GM10266 (cell line): ENCODE measurements around the gene SPTBN1.
"Not testable (repeated sequence)": the region's sequence is repeated elsewhere in the genome, so short reads cannot be mapped to it uniquely, and the experiment has no call there.

Experiments used
- DNase-seq: peaks from one replicate; pipeline ENCODE4 v3.0.0; 2012; ENCODE audit errors: extremely low spot score
- CTCF ChIP-seq: IDR thresholded peaks from 2 replicates; pipeline ENCODE4 v1.5.1; 2012; ENCODE audit warnings: mild to moderate bottlenecking, low read depth; ENCODE audit not compliant: control insufficient read depth, insufficient read depth; ENCODE audit errors: missing control alignments

SPTBN1 gene

GRCh38 chr2:54477896-54478295 lies 21.8 kb downstream of the SPTBN1 start:
- no peak for DNase-seq
- TF ChIP-seq CTCF: no peak

DNA sequence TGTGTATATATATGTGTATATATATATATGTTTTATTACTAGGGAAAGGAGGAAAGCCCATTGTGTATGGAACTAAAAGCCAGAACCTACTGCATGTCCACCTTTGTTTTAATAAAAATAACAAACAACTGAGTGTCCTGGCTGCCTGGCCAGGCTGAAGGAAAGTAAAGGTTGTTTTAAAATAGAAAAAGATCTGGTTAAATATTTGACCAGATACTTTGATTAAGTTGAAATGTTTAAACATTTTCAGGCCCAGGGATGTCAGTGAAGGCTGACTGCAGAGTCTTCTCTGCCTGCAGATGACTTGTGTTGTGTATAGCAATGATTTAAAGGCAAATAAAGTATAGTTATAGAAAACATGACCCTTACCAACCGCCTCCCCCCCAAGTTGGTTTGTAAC lies 22.8 kb downstream of the SPTBN1 start:
- no peak for DNase-seq
- no peak for TF ChIP-seq CTCF

DNA sequence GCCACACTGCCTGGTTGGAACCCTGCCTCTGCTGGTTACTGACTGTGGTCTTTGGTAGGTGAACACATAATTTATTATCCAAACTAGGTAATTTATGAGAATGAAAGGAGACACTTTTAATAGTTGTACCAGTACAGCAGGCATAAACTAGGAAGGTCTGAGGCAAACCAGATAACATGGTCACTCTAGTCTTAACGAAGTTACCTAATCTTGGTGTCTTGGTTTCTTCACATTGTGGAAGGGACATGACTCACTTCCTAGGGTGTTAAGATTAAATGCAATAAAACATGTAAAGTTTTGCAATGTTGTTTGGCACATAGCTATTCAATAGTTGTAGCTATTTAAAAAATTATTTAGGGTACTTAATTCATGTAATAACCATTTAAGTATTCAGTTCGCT lies 23.3 kb downstream of the SPTBN1 start:
- no peak for DNase-seq
- no peak for TF ChIP-seq CTCF

- no peak for DNase-seq
- TF ChIP-seq CTCF: no peak
Observed at GRCh38 chr2:54480025-54480424, 23.9 kb downstream of the SPTBN1 start.

- no peak for DNase-seq
- TF ChIP-seq CTCF: no peak
Observed at GRCh38 chr2:54481686-54482085, 25.6 kb downstream of the SPTBN1 start.

- no peak for DNase-seq
Observed at GRCh38 chr2:54482715-54483114, 26.6 kb downstream of the SPTBN1 start.

GRCh38 chr2:54483426-54483825 lies 27.3 kb downstream of the SPTBN1 start:
- TF ChIP-seq CTCF: no peak
- DNase-seq: no peak

More at GRCh38 chr2:54482715-54483114, 26.6 kb downstream of the SPTBN1 start:
- TF ChIP-seq CTCF: no peak

GRCh38 chr2:54485756-54486155 lies 29.6 kb downstream of the SPTBN1 start:
- not testable (repeated sequence) for DNase-seq
